WTC11 (cell line): Measurements from ENCODE around the gene KIAA0753. TPM values are rescaled to one million over a fixed set of nuclear protein-coding genes. Genes with fewer than 3 reads are reported as not detected.

Source experiments
- ATAC-seq: fragments of 200-7000 bp; cut with Tn5 transposase; 2 replicates; pipeline ENCODE4 v1.10.0; 2021; ENCODE audit warnings: mild to moderate bottlenecking, moderate library complexity
- CTCF ChIA-PET: fragments of 300-600 bp; sonication (Branson Sonifier 250); formaldehyde crosslinking; loops from one replicate; lab custom pipeline; 2021; ENCODE audit warnings: antibody characterized with exemption; lab: Charles Lee
- POLR2A ChIA-PET: fragments of 350-600 bp; sonication (Branson Sonifier 250); formaldehyde crosslinking; loops from one replicate; lab custom pipeline; 2021; ENCODE audit warnings: antibody characterized with exemption; lab: Charles Lee
- DNase-seq: peaks from one replicate; pipeline ENCODE4 v3.0.0; 2021; ENCODE audit warnings: low spot score
- H3K27ac Mint-ChIP-seq: 2 replicates; pipeline ENCODE4 v1.8.0; 2021; ENCODE audit warnings: mixed read lengths
- H3K27me3 Mint-ChIP-seq: 2 replicates; pipeline ENCODE4 v1.8.0; 2021; ENCODE audit warnings: low read depth, mild to moderate bottlenecking, moderate library complexity, mixed read lengths
- H3K36me3 Mint-ChIP-seq: 2 replicates; pipeline ENCODE4 v1.8.0; 2021; ENCODE audit warnings: mixed read lengths
- H3K4me1 Mint-ChIP-seq: 2 replicates; pipeline ENCODE4 v1.8.0; 2022; ENCODE audit warnings: mixed read lengths
- H3K4me3 Mint-ChIP-seq: 2 replicates; pipeline ENCODE4 v1.8.0; 2021; ENCODE audit warnings: mild to moderate bottlenecking, moderate library complexity, mixed read lengths
- H3K9me3 Mint-ChIP-seq: 2 replicates; pipeline ENCODE4 v1.8.0; 2021; ENCODE audit warnings: mixed read lengths
- AFF4 ChIP-seq: sonication (generic); formaldehyde crosslinking; IDR thresholded peaks from 2 replicates; pipeline ENCODE4 v1.8.1; 2023; ENCODE audit warnings: mild to moderate bottlenecking, missing genetic modification reagents, borderline replicate concordance
- CREB1 ChIP-seq: sonication (generic); formaldehyde crosslinking; IDR thresholded peaks from 2 replicates; pipeline ENCODE4 v1.8.0; 2023; ENCODE audit warnings: mild to moderate bottlenecking, missing genetic modification reagents
- ELF4 ChIP-seq: sonication (generic); formaldehyde crosslinking; IDR thresholded peaks from 2 replicates; pipeline ENCODE4 v1.8.1; 2022; ENCODE audit warnings: low read depth, mild to moderate bottlenecking, moderate library complexity, missing genetic modification reagents
- FOXJ3 ChIP-seq: sonication (generic); formaldehyde crosslinking; IDR thresholded peaks from 2 replicates; pipeline ENCODE4 v1.9.0; 2021; ENCODE audit warnings: missing genetic modification reagents, mild to moderate bottlenecking, borderline replicate concordance
- FOXP4 ChIP-seq: sonication (generic); formaldehyde crosslinking; IDR thresholded peaks from 2 replicates; pipeline ENCODE4 v1.8.0; 2022; ENCODE audit warnings: mild to moderate bottlenecking, missing genetic modification reagents
- JUN ChIP-seq: sonication (generic); formaldehyde crosslinking; IDR thresholded peaks from 2 replicates; pipeline ENCODE4 v1.8.0; 2023; ENCODE audit warnings: mild to moderate bottlenecking, missing genetic modification reagents
- NFYB ChIP-seq: sonication (generic); formaldehyde crosslinking; conservative IDR thresholded peaks from 2 replicates; pipeline ENCODE4 v1.8.0; 2022; ENCODE audit warnings: low read depth, missing genetic modification reagents
- OVOL2 ChIP-seq: fragments of 250-450 bp; sonication (Bioruptor Pico); IDR thresholded peaks from 2 replicates; pipeline ENCODE4 v1.9.0; 2021; ENCODE audit warnings: mild to moderate bottlenecking, borderline replicate concordance
- USF1 ChIP-seq: sonication (generic); formaldehyde crosslinking; IDR thresholded peaks from 2 replicates; pipeline ENCODE4 v1.8.0; 2022; ENCODE audit warnings: mild to moderate bottlenecking, missing genetic modification reagents
- ZNF138 ChIP-seq: sonication (generic); formaldehyde crosslinking; conservative IDR thresholded peaks from 2 replicates; pipeline ENCODE4 v1.8.1; 2022; ENCODE audit warnings: mild to moderate bottlenecking, moderate library complexity, missing genetic modification reagents
- ZNF281 ChIP-seq: sonication (generic); formaldehyde crosslinking; IDR thresholded peaks from 2 replicates; pipeline ENCODE4 v1.8.0; 2023; ENCODE audit warnings: mild to moderate bottlenecking, missing genetic modification reagents
- ZNF425 ChIP-seq: fragments of 250-450 bp; sonication (Bioruptor Pico); conservative IDR thresholded peaks from 2 replicates; pipeline ENCODE4 v1.9.0; 2021; ENCODE audit warnings: mild to moderate bottlenecking
- total RNA-seq: library from RNA; stranded (reverse); gene quantifications from 3 replicates; pipeline ENCODE4 v1.2.3, GENCODE V29; 2021

The KIAA0753 gene
- total RNA-seq, 1 experiment from 2014 or later, result 22.8 TPM

- TF ChIP-seq FOXP4 (CRISPR knock-in tag) (no peak), CREB1 (CRISPR knock-in tag) (no peak), AFF4 (CRISPR knock-in tag) (no peak), FOXJ3 (CRISPR knock-in tag) (no peak), ZNF138 (CRISPR knock-in tag) (no peak), USF1 (no peak)
These were observed 88.5 kb downstream of the KIAA0753 start (continued) for GRCh38 chr17:6551869-6552531.

- ATAC-seq (no peak), DNase-seq (no peak)
- Mint-ChIP-seq H3K36me3 (no peaks in the 10 kb centered on the region), H3K27me3 (peaks cover 28% of the 10 kb centered on the region), H3K4me1 (peaks cover 40% of the 10 kb centered on the region), H3K9me3 (no peaks in the 10 kb centered on the region), H3K27ac (no peak overlapping the region), H3K4me3 (no peak overlapping the region)
- ChIA-PET POLR2A (no interaction called here), CTCF (interaction anchor here (0.6 to 2.8 kb wide), 5 partner anchors 24 to 320 kb away, joined by 3 to 11 read pairs (median 4); no protein-coding TSS in a partner anchor)
- TF ChIP-seq ELF4 (no peak), ZNF281 (CRISPR knock-in tag) (no peak), OVOL2 (CRISPR knock-in tag) (no peak), NFYB (no peak), ZNF425 (CRISPR knock-in tag) (no peak), JUN (CRISPR knock-in tag) (no peak)
These were observed 89.2 kb downstream of the KIAA0753 start for GRCh38 chr17:6551356-6551755.
